A673 (cell line): Measurements from ENCODE around the gene MCM5.

ENCODE experiments used
- CTCF ChIP-seq: fragments of 300-800, 200-600 bp; sonication (generic); conservative IDR thresholded peaks from 2 replicates; pipeline ENCODE4 v1.5.1; 2017; ENCODE audit warnings: low read depth, mild to moderate bottlenecking, antibody characterized with exemption, low read length, moderate library complexity, mixed read lengths
- EZH2 ChIP-seq: fragments of 200-600 bp; sonication (generic); IDR thresholded peaks from 2 replicates; pipeline ENCODE4 v1.6.1; 2017; ENCODE audit warnings: borderline replicate concordance, low read depth, mild to moderate bottlenecking, mixed read lengths, antibody characterized with exemption, low read length; ENCODE audit not compliant: poor library complexity, severe bottlenecking

GRCh38 chr22:35462498-35463230, 62.7 kb downstream of the MCM5 start:
- TF ChIP-seq CTCF, result no peak
- no peak for TF ChIP-seq EZH2
